Measurements from ENCODE around the gene KLHDC8A. TPM values are rescaled to one million over a fixed set of nuclear protein-coding genes. Genes with fewer than 3 reads are reported as not detected.

Gene KLHDC8A
- total and polyA plus RNA-seq, 9 of the 15 experiments (the other 6 are each of a cell fraction or from before 2014, with no cell fraction given), result 0.01 to 0.54 (median 0.04) TPM; not detected in 6

GRCh38 chr1:205286335-205286950, 70.3 kb downstream of the KLHDC8A start (continued):
- peak; percentile 12 to 46; a peak in 2 of 4 replicates for TF ChIP-seq KDM1A (IDR thresholded peaks at IDR 0.05)

Small RNA genes lying within 50 kb of the gene (small RNA-seq; reads per million reads assigned to genes)
- gene SNRPGP10, result not detected

Other genes with a start within 250 kb of the KLHDC8A start
- gene RBBP5, start 234.9 kb downstream of the KLHDC8A start, total RNA-seq (2014; rRNA removed), result 23.1 and 23.5 TPM in 2 replicates
- 37.4 and 38.7 TPM in 2 replicates for gene RBBP5, start 234.9 kb downstream of the KLHDC8A start, total RNA-seq (2014; rRNA removed; fragmentation: Illumina TruSeq; extraction: Trizol)
- gene RBBP5, start 234.9 kb downstream of the KLHDC8A start, total RNA-seq (2015; rRNA removed; fragmentation: Illumina TruSeq; extraction: Trizol), result 31.1 and 34.9 TPM in 2 replicates
- 24.7 and 25.4 TPM in 2 replicates for gene RBBP5, start 234.9 kb downstream of the KLHDC8A start, total RNA-seq (2021)
- 21.3 and 29.1 TPM in 2 replicates for gene RBBP5, start 234.9 kb downstream of the KLHDC8A start, polyA plus RNA-seq (2011; rRNA removed)
- 26.1 and 31.9 TPM in 2 replicates for gene RBBP5, start 234.9 kb downstream of the KLHDC8A start, polyA plus RNA-seq (2014; fragmentation: Illumina TruSeq; extraction: Trizol)
- gene RBBP5, start 234.9 kb downstream of the KLHDC8A start, polyA plus RNA-seq (2014; fragmentation: Nextera tagmentation; extraction: Ambion mirVana), result 10 to 100 TPM; 20.0 to 28.4 TPM
- gene RBBP5, start 234.9 kb downstream of the KLHDC8A start, polyA plus RNA-seq (2014; rRNA removed), result 17.2 and 20.7 TPM in 2 replicates
- 4.2 and 5.5 TPM in 2 replicates for gene DSTYK, start 145.2 kb downstream of the KLHDC8A start, total RNA-seq (2014; rRNA removed)
- gene DSTYK, start 145.2 kb downstream of the KLHDC8A start, total RNA-seq (2014; rRNA removed; fragmentation: Illumina TruSeq; extraction: Trizol), result 7.0 TPM in 2 replicates
- 6.6 and 7.1 TPM in 2 replicates for gene DSTYK, start 145.2 kb downstream of the KLHDC8A start, total RNA-seq (2015; rRNA removed; fragmentation: Illumina TruSeq; extraction: Trizol)
- gene DSTYK, start 145.2 kb downstream of the KLHDC8A start, total RNA-seq (2021), result 6.2 and 7.3 TPM in 2 replicates
- gene DSTYK, start 145.2 kb downstream of the KLHDC8A start, polyA plus RNA-seq (2011; rRNA removed), result 6.3 and 7.0 TPM in 2 replicates
- gene DSTYK, start 145.2 kb downstream of the KLHDC8A start, polyA plus RNA-seq (2014; fragmentation: Illumina TruSeq; extraction: Trizol), result 6.3 and 6.9 TPM in 2 replicates
- gene DSTYK, start 145.2 kb downstream of the KLHDC8A start, polyA plus RNA-seq (2014; fragmentation: Nextera tagmentation; extraction: Ambion mirVana), result 1 to 10 TPM; 4.6 to 5.0 TPM
- 4.8 and 5.4 TPM in 2 replicates for gene DSTYK, start 145.2 kb downstream of the KLHDC8A start, polyA plus RNA-seq (2014; rRNA removed)
- gene TMCC2, start 129.0 kb downstream of the KLHDC8A start, total RNA-seq (2014; rRNA removed), result 1.5 and 1.6 TPM in 2 replicates
- gene TMCC2, start 129.0 kb downstream of the KLHDC8A start, total RNA-seq (2014; rRNA removed; fragmentation: Illumina TruSeq; extraction: Trizol), result 0.48 and 0.62 TPM in 2 replicates
- gene TMCC2, start 129.0 kb downstream of the KLHDC8A start, total RNA-seq (2015; rRNA removed; fragmentation: Illumina TruSeq; extraction: Trizol), result 0.94 and 0.98 TPM in 2 replicates
- gene TMCC2, start 129.0 kb downstream of the KLHDC8A start, total RNA-seq (2021), result 1.8 TPM in 2 replicates
- 0.60 and 1.3 TPM in 2 replicates for gene TMCC2, start 129.0 kb downstream of the KLHDC8A start, polyA plus RNA-seq (2011; rRNA removed)
- 1.2 and 1.3 TPM in 2 replicates for gene TMCC2, start 129.0 kb downstream of the KLHDC8A start, polyA plus RNA-seq (2014; fragmentation: Illumina TruSeq; extraction: Trizol)
- gene TMCC2, start 129.0 kb downstream of the KLHDC8A start, polyA plus RNA-seq (2014; fragmentation: Nextera tagmentation; extraction: Ambion mirVana), result under 1 TPM; 0.06 to 0.10 TPM
- 1.2 and 2.0 TPM in 2 replicates for gene TMCC2, start 129.0 kb downstream of the KLHDC8A start, polyA plus RNA-seq (2014; rRNA removed)
- 0.05 and 0.29 TPM in 2 replicates for gene NUAK2, start 35.2 kb downstream of the KLHDC8A start, total RNA-seq (2014; rRNA removed)
- gene NUAK2, start 35.2 kb downstream of the KLHDC8A start, total RNA-seq (2014; rRNA removed; fragmentation: Illumina TruSeq; extraction: Trizol), result 0.13 and 0.18 TPM in 2 replicates
- 0.14 and 0.15 TPM in 2 replicates for gene NUAK2, start 35.2 kb downstream of the KLHDC8A start, total RNA-seq (2015; rRNA removed; fragmentation: Illumina TruSeq; extraction: Trizol)
- 0.44 and 0.47 TPM in 2 replicates for gene NUAK2, start 35.2 kb downstream of the KLHDC8A start, total RNA-seq (2021)
- gene NUAK2, start 35.2 kb downstream of the KLHDC8A start, polyA plus RNA-seq (2011; rRNA removed), result 0.11 and 0.68 TPM in 2 replicates
- 0.27 and 0.33 TPM in 2 replicates for gene NUAK2, start 35.2 kb downstream of the KLHDC8A start, polyA plus RNA-seq (2014; fragmentation: Illumina TruSeq; extraction: Trizol)
- under 1 TPM; 0.04 to 0.10 TPM for gene NUAK2, start 35.2 kb downstream of the KLHDC8A start, polyA plus RNA-seq (2014; fragmentation: Nextera tagmentation; extraction: Ambion mirVana)
- 0.19 and 0.45 TPM in 2 replicates for gene NUAK2, start 35.2 kb downstream of the KLHDC8A start, polyA plus RNA-seq (2014; rRNA removed)
- 0.54 and 1.0 TPM in 2 replicates for gene LEMD1, start 65.1 kb upstream of the KLHDC8A start, total RNA-seq (2014; rRNA removed)
- 0.36 and 0.41 TPM in 2 replicates for gene LEMD1, start 65.1 kb upstream of the KLHDC8A start, total RNA-seq (2014; rRNA removed; fragmentation: Illumina TruSeq; extraction: Trizol)
- gene LEMD1, start 65.1 kb upstream of the KLHDC8A start, total RNA-seq (2015; rRNA removed; fragmentation: Illumina TruSeq; extraction: Trizol), result 0.79 and 0.80 TPM in 2 replicates
- gene LEMD1, start 65.1 kb upstream of the KLHDC8A start, total RNA-seq (2021), result 0.47 and 0.60 TPM in 2 replicates
- 2.0 and 2.4 TPM in 2 replicates for gene LEMD1, start 65.1 kb upstream of the KLHDC8A start, polyA plus RNA-seq (2011; rRNA removed)
- gene LEMD1, start 65.1 kb upstream of the KLHDC8A start, polyA plus RNA-seq (2014; fragmentation: Illumina TruSeq; extraction: Trizol), result 0.79 and 1.2 TPM in 2 replicates
- gene LEMD1, start 65.1 kb upstream of the KLHDC8A start, polyA plus RNA-seq (2014; fragmentation: Nextera tagmentation; extraction: Ambion mirVana), result under 1 TPM in 1 of 2 experiments, not detected in 1; 0.11 TPM
- 0.27 TPM in 1 of 2 replicates, not detected in the other for gene LEMD1, start 65.1 kb upstream of the KLHDC8A start, polyA plus RNA-seq (2014; rRNA removed)
- gene BLACAT1, start 99.1 kb upstream of the KLHDC8A start, total RNA-seq (2014; rRNA removed), result 0.37 and 0.73 TPM in 2 replicates
- 0.73 and 1.1 TPM in 2 replicates for gene BLACAT1, start 99.1 kb upstream of the KLHDC8A start, total RNA-seq (2014; rRNA removed; fragmentation: Illumina TruSeq; extraction: Trizol)
- gene BLACAT1, start 99.1 kb upstream of the KLHDC8A start, total RNA-seq (2015; rRNA removed; fragmentation: Illumina TruSeq; extraction: Trizol), result 0.45 and 0.47 TPM in 2 replicates
- gene BLACAT1, start 99.1 kb upstream of the KLHDC8A start, total RNA-seq (2021), result 0.83 and 1.0 TPM in 2 replicates
- 3.4 and 5.9 TPM in 2 replicates for gene BLACAT1, start 99.1 kb upstream of the KLHDC8A start, polyA plus RNA-seq (2011; rRNA removed)
- 1.2 and 1.6 TPM in 2 replicates for gene BLACAT1, start 99.1 kb upstream of the KLHDC8A start, polyA plus RNA-seq (2014; fragmentation: Illumina TruSeq; extraction: Trizol)
- gene BLACAT1, start 99.1 kb upstream of the KLHDC8A start, polyA plus RNA-seq (2014; fragmentation: Nextera tagmentation; extraction: Ambion mirVana), result under 1 TPM; 0.10 to 0.17 TPM
- 0.84 and 1.3 TPM in 2 replicates for gene BLACAT1, start 99.1 kb upstream of the KLHDC8A start, polyA plus RNA-seq (2014; rRNA removed)
- gene CDK18, start 147.7 kb upstream of the KLHDC8A start, total RNA-seq (2014; rRNA removed), result 0.05 TPM in 1 of 2 replicates, not detected in the other
- gene CDK18, start 147.7 kb upstream of the KLHDC8A start, total RNA-seq (2014; rRNA removed; fragmentation: Illumina TruSeq; extraction: Trizol), result 0.07 TPM in 1 of 2 replicates, not detected in the other
- gene CDK18, start 147.7 kb upstream of the KLHDC8A start, total RNA-seq (2015; rRNA removed; fragmentation: Illumina TruSeq; extraction: Trizol), result 0.23 and 0.69 TPM in 2 replicates
- 0.34 and 0.44 TPM in 2 replicates for gene CDK18, start 147.7 kb upstream of the KLHDC8A start, total RNA-seq (2021)
- gene CDK18, start 147.7 kb upstream of the KLHDC8A start, polyA plus RNA-seq (2011; rRNA removed), result 0.17 and 0.20 TPM in 2 replicates
- gene CDK18, start 147.7 kb upstream of the KLHDC8A start, polyA plus RNA-seq (2014; fragmentation: Illumina TruSeq; extraction: Trizol), result 0.51 and 0.61 TPM in 2 replicates
- not detected for gene CDK18, start 147.7 kb upstream of the KLHDC8A start, polyA plus RNA-seq (2014; fragmentation: Nextera tagmentation; extraction: Ambion mirVana)
- gene CDK18, start 147.7 kb upstream of the KLHDC8A start, polyA plus RNA-seq (2014; rRNA removed), result 0.08 and 0.19 TPM in 2 replicates